PC-9 (cell line): ENCODE results near the gene MYO1B. TPM values are rescaled to one million over a fixed set of nuclear protein-coding genes. Genes with fewer than 3 reads are reported as not detected.

ENCODE experiments used
- BruUV-seq: library from RNA; stranded (reverse); fragments of 400-500 nt; replicated peaks from 2 replicates; lab custom pipeline; 2021; lab: Mats Ljungman, UMichigan
- CTCF ChIA-PET: fragments of 300-600 bp; sonication (Branson Sonifier 250); formaldehyde crosslinking; loops from one replicate; lab custom pipeline; 2022; ENCODE audit warnings: antibody characterized with exemption; lab: Charles Lee
- POLR2A ChIA-PET: fragments of 300-600 bp; sonication (Branson Sonifier 250); formaldehyde crosslinking; loops from one replicate; lab custom pipeline; 2022; ENCODE audit warnings: antibody characterized with exemption; ENCODE audit not compliant: unreplicated experiment; lab: Charles Lee
- DNase-seq, 2 experiments: peaks; one replicate each; pipeline versions ENCODE4 v3.0.0 to v3.0.0-alpha.2; 2015 to 2022; ENCODE audit warnings: mixed read lengths in 1 of 2
- H2AFZ ChIP-seq: fragments of 200-600 bp; sonication (generic); 2 replicates; pipeline ENCODE4 v1.8.1; 2017; ENCODE audit warnings: antibody characterized with exemption
- H3F3A ChIP-seq: fragments of 200-600 bp; sonication (generic); 2 replicates; pipeline ENCODE4 v1.8.1; 2017; ENCODE audit warnings: antibody characterized with exemption, mild to moderate bottlenecking, low read depth; ENCODE audit not compliant: insufficient read depth
- H3K27ac ChIP-seq: fragments of 200-600 bp; sonication (generic); 2 replicates; pipeline ENCODE4 v1.6.1; 2016; ENCODE audit warnings: mixed run types
- H3K27me3 ChIP-seq: fragments of 200-600 bp; sonication (generic); 2 replicates; pipeline ENCODE4 v1.6.1; 2016; ENCODE audit warnings: low read depth, mixed run types; ENCODE audit not compliant: insufficient read depth
- H3K36me3 ChIP-seq: fragments of 200-600 bp; sonication (generic); 2 replicates; pipeline ENCODE4 v1.6.1; 2016; ENCODE audit warnings: low read depth, mixed run types
- H3K4me1 ChIP-seq: fragments of 200-600 bp; sonication (generic); replicated peaks from 2 replicates; pipeline ENCODE4 v1.6.1; 2016; ENCODE audit warnings: mixed run types; ENCODE audit not compliant: insufficient read depth
- H3K4me2 ChIP-seq: fragments of 200-600 bp; sonication (generic); 2 replicates; pipeline ENCODE4 v1.6.1; 2017; ENCODE audit warnings: mixed run types
- H3K4me3 ChIP-seq: fragments of 200-600 bp; sonication (generic); 2 replicates; pipeline ENCODE4 v1.6.1; 2016; ENCODE audit warnings: mixed run types
- H3K79me2 ChIP-seq: fragments of 200-600 bp; sonication (generic); 2 replicates; pipeline ENCODE4 v1.6.1; 2017; ENCODE audit warnings: low read depth, mixed run types
- H3K9me2 ChIP-seq: fragments of 200-600 bp; sonication (generic); 2 replicates; pipeline ENCODE4 v1.8.1; 2017; ENCODE audit warnings: mild to moderate bottlenecking; ENCODE audit not compliant: insufficient read depth
- H3K9me3 ChIP-seq: fragments of 200-600 bp; sonication (generic); 2 replicates; pipeline ENCODE4 v1.8.1; 2016; ENCODE audit warnings: low read depth; ENCODE audit not compliant: insufficient read depth
- H4K20me1 ChIP-seq: fragments of 200-600 bp; sonication (generic); 2 replicates; pipeline ENCODE4 v1.8.1; 2017; ENCODE audit not compliant: insufficient read depth
- CTCF ChIP-seq: fragments of 200-600 bp; sonication (generic); conservative IDR thresholded peaks from 2 replicates; pipeline ENCODE4 v1.6.1; 2017; ENCODE audit warnings: mixed run types, antibody characterized with exemption, mild to moderate bottlenecking, moderate library complexity
- EZH2 ChIP-seq: fragments of 200-600 bp; sonication (generic); IDR thresholded peaks from 2 replicates; pipeline ENCODE4 v1.8.0; 2017; ENCODE audit warnings: antibody characterized with exemption, low read depth
- intact Hi-C: fragments of 100-400 bp; cut with micrococcal nuclease; formaldehyde crosslinking; loops from one replicate; pipeline ENCODE4 v1.10.0; 2022; ENCODE audit not compliant: unreplicated experiment
- total RNA-seq: library from RNA; stranded (reverse); gene quantifications from 2 replicates; pipeline ENCODE4 v1.2.3, GENCODE V29; 2021

The MYO1B gene
- total RNA-seq, 1 experiment from 2014 or later = 55.0 TPM

- H3K4me3 ChIP-seq = peak overlapping the region; percentile 92; the same call in 1 of the 2 replicates
- no peaks in the 10 kb centered on the region for H4K20me1 ChIP-seq
- no peaks in the 10 kb centered on the region for H3K36me3 ChIP-seq
- intact Hi-C loops = loop anchor here (2.0 to 5.0 kb wide), 2 partner anchors 74 to 135 kb away; no protein-coding TSS in a partner anchor
- peaks cover 12% of the 10 kb centered on the region; the same call in 1 of the 2 replicates for H3F3A ChIP-seq
- peak overlapping the region; percentile 61; the same call in 1 of the 2 replicates for H3K27ac ChIP-seq
- DNase-seq = no peak
- CTCF ChIA-PET = no interaction called here
- H3K4me2 ChIP-seq = peak overlapping the region; percentile 86
- H3K9me3 ChIP-seq = no peaks in the 10 kb centered on the region
- H3K9me2 ChIP-seq = no peaks in the 10 kb centered on the region
- POLR2A ChIA-PET = interaction anchor here (0.6 kb wide), 1 partner anchor 82 kb away, joined by 3 read pairs; no protein-coding TSS in a partner anchor
- BruUV-seq = TSS peak; percentile 46
- TF ChIP-seq CTCF (no peak), EZH2 (no peak)
- no peaks in the 10 kb centered on the region for H3K27me3 ChIP-seq
- H3K79me2 ChIP-seq = peaks cover 63% of the 10 kb centered on the region
- H3K4me1 ChIP-seq = peaks cover 28% of the 10 kb centered on the region
- H2AFZ ChIP-seq = no peak overlapping the region
These were observed 1.7 kb downstream of the MYO1B start for GRCh38 chr2:191246820-191247380.

GRCh38 chr2:191247381-191248057 lies 2.3 kb downstream of the MYO1B start:
- POLR2A ChIA-PET = interaction anchor here (0.6 kb wide), 1 partner anchor 82 kb away, joined by 3 read pairs; no protein-coding TSS in a partner anchor
- Histone ChIP-seq H3K27me3 (no peaks in the 10 kb centered on the region), H3K4me1 (peaks cover 28% of the 10 kb centered on the region), H3K9me3 (no peaks in the 10 kb centered on the region), H3K79me2 (peaks cover 69% of the 10 kb centered on the region), H4K20me1 (no peaks in the 10 kb centered on the region), H3K4me2 (peak overlapping the region; percentile 86), H3F3A (peaks cover 12% of the 10 kb centered on the region; the same call in 1 of the 2 replicates), H3K27ac (peak overlapping the region; percentile 61; the same call in 1 of the 2 replicates), H3K9me2 (no peaks in the 10 kb centered on the region), H3K4me3 (peak overlapping the region; percentile 92; the same call in 1 of the 2 replicates), H2AFZ (no peak overlapping the region), H3K36me3 (no peaks in the 10 kb centered on the region)
- intact Hi-C loops = loop anchor here (2.0 to 5.0 kb wide), 2 partner anchors 75 to 135 kb away; no protein-coding TSS in a partner anchor
- CTCF ChIA-PET = no interaction called here
- no peak for TF ChIP-seq CTCF
- TF ChIP-seq EZH2 = no peak
- peak; percentile 37 to 76 for DNase-seq
- TSS peak; percentile 34 for BruUV-seq

GRCh38 chr2:191249156-191249813 lies 4.1 kb downstream of the MYO1B start:
- intact Hi-C loops = loop anchor here (5.0 kb wide), 1 partner anchor 133 kb away; no protein-coding TSS in a partner anchor
- no peaks in the 10 kb centered on the region for H4K20me1 ChIP-seq
- DNase-seq = no peak
- no peaks in the 10 kb centered on the region for H3K36me3 ChIP-seq
- H3K4me3 ChIP-seq = no peak overlapping the region
- ChIA-PET CTCF (no interaction called here), POLR2A (interaction anchor here (0.5 kb wide), 2 partner anchors 77 to 139 kb away, joined by 3 to 21 read pairs; no protein-coding TSS in a partner anchor)
- peaks cover 27% of the 10 kb centered on the region for H3K4me1 ChIP-seq
- H3F3A ChIP-seq = peaks cover 12% of the 10 kb centered on the region; the same call in 1 of the 2 replicates
- H3K9me2 ChIP-seq = no peaks in the 10 kb centered on the region
- BruUV-seq = no TSS peak
- no peaks in the 10 kb centered on the region for H3K9me3 ChIP-seq
- no peak overlapping the region for H3K27ac ChIP-seq
- H3K27me3 ChIP-seq = no peaks in the 10 kb centered on the region
- H2AFZ ChIP-seq = no peak overlapping the region
- H3K79me2 ChIP-seq = peaks cover 84% of the 10 kb centered on the region
- no peak for TF ChIP-seq CTCF
- no peak for TF ChIP-seq EZH2
- H3K4me2 ChIP-seq = no peak overlapping the region
